ENCODE results near the gene C6orf136.

Gene C6orf136

GRCh38 chr6:30670760-30671527 lies 24.0 kb downstream of the C6orf136 start:
- H3K9me3 ChIP-seq (ENCODE audit: control insufficient read depth, low read length): no peaks in the 10 kb centered on the region
- no peak overlapping the region for H3K27ac ChIP-seq
- peaks cover 13% of the 10 kb centered on the region for H3K79me2 ChIP-seq
- no peak overlapping the region for H2AFZ ChIP-seq
- peaks cover 11% of the 10 kb centered on the region for H3K4me1 ChIP-seq
- no peak overlapping the region for H3K9ac ChIP-seq
- no peaks in the 10 kb centered on the region for H3K27me3 ChIP-seq (ENCODE audit: control insufficient read depth, insufficient read depth, low read length)
- no peak for TF ChIP-seq CTCF (IDR thresholded peaks at IDR 0.05)
- H3K4me3 ChIP-seq (ENCODE audit: low read depth, low read length): peak overlapping the region; percentile 88
- H3K36me3 ChIP-seq (ENCODE audit: control insufficient read depth, insufficient read depth, low read length): no peaks in the 10 kb centered on the region
- no peak overlapping the region for H3K4me2 ChIP-seq (ENCODE audit: low read length)

GRCh38 chr6:30672445-30673253 lies 25.7 kb downstream of the C6orf136 start, which contains the start of gene DHX16:
TSS of gene DHX16 (minus strand) at chr6:30673006. CDS start at chr6:30672841, 165 bp downstream.
- Histone ChIP-seq H3K4me3 (ENCODE audit: low read depth, low read length) (peak within 1 kb of the TSS; percentile 88), H3K36me3 (ENCODE audit: control insufficient read depth, insufficient read depth, low read length) (no peaks in the 10 kb centered on the region), H3K79me2 (peaks cover 13% of the 10 kb centered on the region), H3K4me1 (peaks cover 10% of the 10 kb centered on the region), H3K4me2 (ENCODE audit: low read length) (peak within 1 kb of the TSS; percentile 79), H3K27ac (peak within 1 kb of the TSS; percentile 74), H3K27me3 (ENCODE audit: control insufficient read depth, insufficient read depth, low read length) (no peaks in the 10 kb centered on the region), H2AFZ (peak within 1 kb of the TSS; percentile 91), H3K9me3 (ENCODE audit: control insufficient read depth, low read length) (no peaks in the 10 kb centered on the region), H3K9ac (peak within 1 kb of the TSS; percentile 55)
- TF ChIP-seq CTCF (IDR thresholded peaks at IDR 0.05): peak; percentile 92

GRCh38 chr6:30676660-30677285 lies 29.8 kb downstream of the C6orf136 start:
- no peaks in the 10 kb centered on the region for H3K27me3 ChIP-seq (ENCODE audit: control insufficient read depth, insufficient read depth, low read length)
- peaks cover 7% of the 10 kb centered on the region for H3K79me2 ChIP-seq
- H3K4me1 ChIP-seq: peaks cover under 1% of the 10 kb centered on the region
- TF ChIP-seq CTCF (IDR thresholded peaks at IDR 0.05): no peak
- H3K9ac ChIP-seq: no peak overlapping the region
- no peak overlapping the region for H3K4me3 ChIP-seq (ENCODE audit: low read depth, low read length)
- no peaks in the 10 kb centered on the region for H3K36me3 ChIP-seq (ENCODE audit: control insufficient read depth, insufficient read depth, low read length)
- no peaks in the 10 kb centered on the region for H3K9me3 ChIP-seq (ENCODE audit: control insufficient read depth, low read length)
- H3K27ac ChIP-seq: no peak overlapping the region
- no peak overlapping the region for H3K4me2 ChIP-seq (ENCODE audit: low read length)
- no peak overlapping the region for H2AFZ ChIP-seq

- Histone ChIP-seq H3K36me3 (ENCODE audit: control insufficient read depth, insufficient read depth, low read length) (no peaks in the 10 kb centered on the region), H3K4me3 (ENCODE audit: low read depth, low read length) (no peak overlapping the region)
These were observed 32.2 kb downstream of the C6orf136 start for GRCh38 chr6:30678964-30679726.

More at GRCh38 chr6:30678964-30679726, 32.2 kb downstream of the C6orf136 start:
- H3K4me1 ChIP-seq: no peaks in the 10 kb centered on the region
- peak; percentile 98 for TF ChIP-seq CTCF (IDR thresholded peaks at IDR 0.05)
- no peaks in the 10 kb centered on the region for H3K27me3 ChIP-seq (ENCODE audit: control insufficient read depth, insufficient read depth, low read length)
- H2AFZ ChIP-seq: no peak overlapping the region
- H3K9ac ChIP-seq: no peak overlapping the region
- no peak overlapping the region for H3K4me2 ChIP-seq (ENCODE audit: low read length)
- no peaks in the 10 kb centered on the region for H3K79me2 ChIP-seq
- no peak overlapping the region for H3K27ac ChIP-seq
- no peaks in the 10 kb centered on the region for H3K9me3 ChIP-seq (ENCODE audit: control insufficient read depth, low read length)
